H1 (cell line): ENCODE measurements around the gene CPE. TPM values are rescaled to one million over a fixed set of nuclear protein-coding genes. Genes with fewer than 3 reads are reported as not detected.

ENCODE experiments used
- CTCF ChIA-PET: fragments of 300-600 bp; sonication (Branson Sonifier 250); formaldehyde crosslinking; loops from one replicate; lab custom pipeline; 2021; ENCODE audit not compliant: partially characterized antibody; lab: Charles Lee
- POLR2A ChIA-PET: fragments of 300-600 bp; sonication (Branson Sonifier 250); formaldehyde crosslinking; loops from one replicate; lab custom pipeline; 2021; ENCODE audit warnings: inconsistent platforms; ENCODE audit not compliant: partially characterized antibody; lab: Charles Lee
- DNase-seq, 2 experiments: peaks; one replicate each; pipeline versions ENCODE4 v3.0.0 to v3.0.0-alpha.2; 2010 to 2022; ENCODE audit warnings: low spot score in 2 of 2, low read depth in 1 of 2, mixed read lengths in 1 of 2
- FAIRE-seq: peaks from 2 replicates; lab custom pipeline; 2011; peaks lifted over from hg19 to GRCh38; lab: Jason Lieb, UNC
- H2AFZ ChIP-seq: 2 replicates; pipeline ENCODE4 v1.8.1; 2012; ENCODE audit warnings: low read length, inconsistent platforms
- H2AK5ac ChIP-seq: 2 replicates; pipeline ENCODE4 v1.6.1; 2013; ENCODE audit warnings: low read depth, low read length
- H2BK120ac ChIP-seq: replicated peaks from 2 replicates; pipeline ENCODE3; 2013; ENCODE audit warnings: low read depth, low read length, inconsistent platforms
- H2BK12ac ChIP-seq: 2 replicates; pipeline ENCODE4 v1.6.1; 2013; ENCODE audit warnings: low read depth, low read length
- H2BK15ac ChIP-seq: 2 replicates; pipeline ENCODE4 v1.6.1; 2013; ENCODE audit warnings: low read length
- H2BK20ac ChIP-seq: 2 replicates; pipeline ENCODE4 v1.6.1; 2013; ENCODE audit warnings: low read length
- H2BK5ac ChIP-seq: 2 replicates; pipeline ENCODE4 v1.6.1; 2013; ENCODE audit warnings: low read depth, low read length
- H3K14ac ChIP-seq: 2 replicates; pipeline ENCODE4 v1.6.1; 2013; ENCODE audit warnings: inconsistent platforms; ENCODE audit not compliant: insufficient read length
- H3K18ac ChIP-seq: 2 replicates; pipeline ENCODE4 v1.6.1; 2013; ENCODE audit warnings: low read length; ENCODE audit errors: extremely low read depth
- H3K23ac ChIP-seq: 2 replicates; pipeline ENCODE4 v1.6.1; 2013; ENCODE audit warnings: inconsistent platforms; ENCODE audit not compliant: insufficient read length
- H3K23me2 ChIP-seq: 2 replicates; pipeline ENCODE4 v1.6.1; 2013; ENCODE audit warnings: low read depth, low read length
- H3K27ac ChIP-seq: 2 replicates; pipeline ENCODE4 v1.6.1; 2011; ENCODE audit warnings: low read depth, low read length, inconsistent platforms
- H3K27me3 ChIP-seq, 4 experiments: replicated peaks in 1 of 4; 1 replicate in 1 of 4; 2 replicates in 3 of 4; pipeline versions ENCODE4 v1.6.1 to v1.8.1; 2011 to 2013; ENCODE audit warnings: low read length in 3 of 4, mild to moderate bottlenecking in 3 of 4, inconsistent platforms in 2 of 4, mixed read lengths in 2 of 4, moderate library complexity in 1 of 4; ENCODE audit not compliant: control insufficient read depth in 3 of 4, insufficient read depth in 3 of 4; ENCODE audit errors: extremely low read depth in 1 of 4
- H3K36me3 ChIP-seq, 4 experiments: 2 replicates each; pipeline versions ENCODE4 v1.6.1 to v1.8.1; 2011 to 2013; ENCODE audit warnings: mild to moderate bottlenecking in 4 of 4, low read length in 3 of 4, moderate library complexity in 2 of 4, control low read depth in 1 of 4, inconsistent platforms in 1 of 4; ENCODE audit not compliant: insufficient read depth in 4 of 4, control insufficient read depth in 2 of 4
- H3K4ac ChIP-seq: replicated peaks from 2 replicates; pipeline ENCODE3; 2013; ENCODE audit warnings: low read length, low read depth, mixed read lengths, inconsistent platforms; ENCODE audit not compliant: insufficient read length
- H3K4me1 ChIP-seq, 4 experiments: replicated peaks in 1 of 4; 1 replicate in 1 of 4; 2 replicates in 3 of 4; pipeline versions ENCODE4 v1.6.1 to v1.8.1; 2011 to 2013; ENCODE audit warnings: low read length in 3 of 4, inconsistent platforms in 2 of 4, mixed read lengths in 1 of 4; ENCODE audit not compliant: insufficient read depth in 4 of 4, control insufficient read depth in 3 of 4
- H3K4me2 ChIP-seq, 2 experiments: 2 replicates each; pipeline versions ENCODE4 v1.6.1 to v1.8.1; 2011 to 2013; ENCODE audit warnings: low read depth in 2 of 2, low read length in 2 of 2, control low read depth in 1 of 2, inconsistent platforms in 1 of 2, mild to moderate bottlenecking in 1 of 2; ENCODE audit not compliant: insufficient read depth in 1 of 2
- H3K4me3 ChIP-seq, 4 experiments: fragments of 200-600, 300-600 bp in 1 of 4; sonication (generic), shearing (Covaris generic), sonication (Bioruptor Twin) in 1 of 4; 2 replicates each; pipeline versions ENCODE4 v1.5.1 to v1.8.1; 2011 to 2016; ENCODE audit warnings: low read length in 4 of 4, low read depth in 3 of 4, control low read depth in 2 of 4, inconsistent platforms in 2 of 4, mild to moderate bottlenecking in 2 of 4, mixed read lengths in 1 of 4, moderate library complexity in 1 of 4; ENCODE audit not compliant: insufficient read depth in 2 of 4; ENCODE audit errors: extremely low read depth in 1 of 4
- H3K56ac ChIP-seq: replicated peaks from 2 replicates; pipeline ENCODE3; 2013; ENCODE audit warnings: low read depth, mild to moderate bottlenecking, mixed read lengths, low read length, inconsistent platforms; ENCODE audit not compliant: insufficient read length
- H3K79me1 ChIP-seq: 2 replicates; pipeline ENCODE4 v1.6.1; 2013; ENCODE audit warnings: low read depth, low read length, control low read depth
- H3K79me2 ChIP-seq, 2 experiments: 2 replicates each; pipeline versions ENCODE4 v1.6.1 to v1.8.1; 2012 to 2013; ENCODE audit warnings: low read length in 2 of 2, mild to moderate bottlenecking in 2 of 2, inconsistent platforms in 1 of 2; ENCODE audit not compliant: insufficient read depth in 2 of 2, control insufficient read depth in 1 of 2
- H3K9ac ChIP-seq, 4 experiments: replicated peaks in 1 of 4; 1 replicate in 1 of 4; 2 replicates in 3 of 4; pipeline versions ENCODE4 v1.6.1 to v1.8.1; 2011 to 2013; ENCODE audit warnings: low read depth in 3 of 4, low read length in 3 of 4, control low read depth in 2 of 4, mild to moderate bottlenecking in 2 of 4, moderate library complexity in 2 of 4, inconsistent platforms in 1 of 4; ENCODE audit errors: extremely low read depth in 1 of 4
- H3K9me3 ChIP-seq, 2 experiments: 2 replicates each; pipeline versions ENCODE4 v1.6.1 to v1.8.1; 2012 to 2013; ENCODE audit warnings: mild to moderate bottlenecking in 2 of 2, moderate library complexity in 2 of 2, control low read depth in 1 of 2, inconsistent platforms in 1 of 2, low read depth in 1 of 2, low read length in 1 of 2, mixed read lengths in 1 of 2; ENCODE audit not compliant: insufficient read depth in 2 of 2
- H4K20me1 ChIP-seq, 2 experiments: replicated peaks in 1 of 2; 2 replicates each; pipeline versions ENCODE3 to v1.8.1; 2011 to 2013; ENCODE audit warnings: inconsistent platforms in 2 of 2, low read length in 2 of 2, mild to moderate bottlenecking in 1 of 2; ENCODE audit not compliant: insufficient read depth in 2 of 2, control insufficient read depth in 1 of 2
- H4K5ac ChIP-seq: 2 replicates; pipeline ENCODE4 v1.6.1; 2013; ENCODE audit warnings: low read length, low read depth, mixed read lengths, inconsistent platforms; ENCODE audit not compliant: insufficient read length
- H4K8ac ChIP-seq: 2 replicates; pipeline ENCODE4 v1.8.0; 2013; ENCODE audit warnings: mild to moderate bottlenecking, moderate library complexity, low read length, inconsistent platforms; ENCODE audit not compliant: insufficient read depth; ENCODE audit errors: extremely low read depth
- H4K91ac ChIP-seq: replicated peaks from 2 replicates; pipeline ENCODE3; 2013; ENCODE audit warnings: low read length, mixed read lengths, inconsistent platforms; ENCODE audit not compliant: insufficient read length
- FOSL1 ChIP-seq: IDR thresholded peaks from 2 replicates; pipeline ENCODE4 v1.6.1; 2011; ENCODE audit warnings: mild to moderate bottlenecking, low read depth, low read length, moderate library complexity; ENCODE audit not compliant: insufficient read depth
- SP2 ChIP-seq: IDR thresholded peaks from 2 replicates; pipeline ENCODE4 v1.6.1; 2012; ENCODE audit warnings: mild to moderate bottlenecking, low read length, inconsistent platforms
- WGBS, 2 experiments: shearing (Covaris generic) in 1 of 2; methylation state at CpG; one replicate each; pipeline versions ENCODE4 v1.1.6 to v1.1.7; 2013 to 2015; ENCODE audit warnings: low lambda C conversion rate in 2 of 2, mixed read lengths in 2 of 2, inconsistent platforms in 1 of 2, low coverage in 1 of 2, missing lambda C conversion rate in 1 of 2; ENCODE audit not compliant: insufficient replicate concordance in 2 of 2, insufficient coverage in 1 of 2, insufficient read length in 1 of 2; ENCODE audit errors: extremely low coverage in 1 of 2, missing lambda C conversion rate in 1 of 2; 5-methylcytosine and 5-hydroxymethylcytosine counted together
- polyA plus RNA-seq, 7 experiments: library from polyadenylated mRNA; depleted of rRNA in 3 of 7; stranded (reverse) in 5 of 7; unstranded in 2 of 7; fragments of >200 nt in 5 of 7; fragments of 200-250 nt in 2 of 7; gene quantifications; 1 replicate in 5 of 7; 2 replicates in 1 of 7; 4 replicates in 1 of 7; pipeline versions ENCODE4 v1.2.1 to v1.2.3, GENCODE V29; 2011 to 2013; ENCODE audit warnings: missing spikeins in 2 of 7, mixed read lengths in 2 of 7
- total RNA-seq: library from RNA; stranded (reverse); fragmentation: NEBNext Ultra II Directional; extraction: Animal tissue kit (Norgen Biotek cat#: 25700); gene quantifications from 2 replicates; pipeline ENCODE4 v1.2.1, GENCODE V29; 2021

CPE gene
- total and polyA plus RNA-seq, 2 of the 8 experiments (the other 6 are each of a cell fraction or from before 2014, with no cell fraction given) = 9.4 to 10.2 TPM

- Histone ChIP-seq H2BK120ac (no peak overlapping the region), H3K23me2 (peaks cover 11% of the 10 kb centered on the region; the same call in 1 of the 2 replicates), H2BK5ac (no peak overlapping the region), H3K9me3 (no peaks in the 10 kb centered on the region), H3K4ac (no peak overlapping the region), H3K23ac (no peak overlapping the region), H2BK12ac (no peak overlapping the region), H3K18ac (no peak overlapping the region), H4K91ac (no peak overlapping the region), H3K4me2 (peak overlapping the region; percentile 78 to 91), H3K27me3 (peaks cover 0 to 11% (median 10%) of the 10 kb centered on the region in 4 experiments; a peak in 4 of 7 replicates), H2AK5ac (no peak overlapping the region), H4K8ac (no peak overlapping the region), H3K14ac (no peak overlapping the region), H3K79me2 (no peaks in the 10 kb centered on the region), H3K4me1 (peaks cover 0 to 8% (median 3%) of the 10 kb centered on the region in 4 experiments; a peak in 3 of 7 replicates), H3K56ac (no peak overlapping the region), H4K5ac (no peak overlapping the region), H3K4me3 (peak overlapping the region; percentile 47 to 75 (median 61)), H3K9ac (no peak overlapping the region), H2BK20ac (no peak overlapping the region), H2AFZ (0 out of 2 replicates have a peak overlapping the region, but pooled peaks have one; percentile 4), H3K27ac (no peak overlapping the region), H3K36me3 (no peaks in the 10 kb centered on the region), H2BK15ac (no peak overlapping the region), H3K79me1 (no peaks in the 10 kb centered on the region), H4K20me1 (no peaks in the 10 kb centered on the region)
- FAIRE-seq (no peak), DNase-seq (peak in 1 of 2 experiments; percentile 61)
- 13% methylated on average over 10 of the region's 11 CpGs; no CpG with 5 or more reads in 1 of the 2 experiments for WGBS, 2 experiments
- ChIA-PET POLR2A (no interaction called here), CTCF (interaction anchor here (1.1 kb wide), 1 partner anchor 84 kb away, joined by 4 read pairs; no protein-coding TSS in a partner anchor)
- TF ChIP-seq FOSL1 (no peak), SP2 (no peak)
Observed at GRCh38 chr4:165379678-165380064, 863 bp downstream of the CPE start.
